ENCODE results near the gene RIPK3.
"Not testable (repeated sequence)": the region's sequence is repeated elsewhere in the genome, so short reads cannot be mapped to it uniquely, and the experiment has no call there.

RIPK3 gene

DNA sequence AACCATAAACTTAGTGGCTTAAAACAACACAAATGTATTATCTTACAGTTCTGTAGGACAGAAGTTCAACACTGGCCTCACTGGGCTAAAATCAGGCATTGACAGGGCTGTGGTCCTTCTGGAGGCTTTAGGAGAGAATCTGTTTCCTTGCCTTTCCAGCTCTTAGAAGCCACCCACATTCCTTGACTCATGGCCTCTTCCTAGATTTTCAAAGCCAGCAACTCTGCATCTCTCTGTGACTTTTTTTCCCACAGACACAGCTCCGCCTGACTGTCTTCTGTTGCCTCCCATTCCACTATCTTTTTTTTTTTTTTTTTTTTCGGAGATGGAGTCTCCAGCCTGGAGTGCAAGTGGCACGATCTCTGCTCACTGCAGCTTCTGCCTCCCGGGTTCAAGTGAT lies 16.4 kb upstream of the RIPK3 start:
- TF ChIP-seq CSDC2 (CRISPR knock-in tag; IDR thresholded peaks at IDR 0.05) = no peak
- no peak for TF ChIP-seq ZC3H10 (CRISPR knock-in tag; IDR thresholded peaks at IDR 0.05)
- TF ChIP-seq, protein P1, sequence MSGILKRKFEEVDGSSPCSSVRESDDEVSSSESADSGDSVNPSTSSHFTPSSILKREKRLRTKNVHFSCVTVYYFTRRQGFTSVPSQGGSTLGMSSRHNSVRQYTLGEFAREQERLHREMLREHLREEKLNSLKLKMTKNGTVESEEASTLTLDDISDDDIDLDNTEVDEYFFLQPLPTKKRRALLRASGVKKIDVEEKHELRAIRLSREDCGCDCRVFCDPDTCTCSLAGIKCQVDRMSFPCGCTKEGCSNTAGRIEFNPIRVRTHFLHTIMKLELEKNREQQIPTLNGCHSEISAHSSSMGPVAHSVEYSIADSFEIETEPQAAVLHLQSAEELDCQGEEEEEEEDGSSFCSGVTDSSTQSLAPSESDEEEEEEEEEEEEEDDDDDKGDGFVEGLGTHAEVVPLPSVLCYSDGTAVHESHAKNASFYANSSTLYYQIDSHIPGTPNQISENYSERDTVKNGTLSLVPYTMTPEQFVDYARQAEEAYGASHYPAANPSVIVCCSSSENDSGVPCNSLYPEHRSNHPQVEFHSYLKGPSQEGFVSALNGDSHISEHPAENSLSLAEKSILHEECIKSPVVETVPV (CRISPR knock-in tag; IDR thresholded peaks at IDR 0.05) = no peak
- TF ChIP-seq TOX (CRISPR knock-in tag; IDR thresholded peaks at IDR 0.05; ENCODE audit: borderline replicate concordance) = no peak
- TF ChIP-seq ZFP30 (CRISPR knock-in tag; IDR thresholded peaks at IDR 0.05) = no peak
- TF ChIP-seq GLIS3 (CRISPR knock-in tag; IDR thresholded peaks at IDR 0.05) = no peak
- TF ChIP-seq, protein P2, sequence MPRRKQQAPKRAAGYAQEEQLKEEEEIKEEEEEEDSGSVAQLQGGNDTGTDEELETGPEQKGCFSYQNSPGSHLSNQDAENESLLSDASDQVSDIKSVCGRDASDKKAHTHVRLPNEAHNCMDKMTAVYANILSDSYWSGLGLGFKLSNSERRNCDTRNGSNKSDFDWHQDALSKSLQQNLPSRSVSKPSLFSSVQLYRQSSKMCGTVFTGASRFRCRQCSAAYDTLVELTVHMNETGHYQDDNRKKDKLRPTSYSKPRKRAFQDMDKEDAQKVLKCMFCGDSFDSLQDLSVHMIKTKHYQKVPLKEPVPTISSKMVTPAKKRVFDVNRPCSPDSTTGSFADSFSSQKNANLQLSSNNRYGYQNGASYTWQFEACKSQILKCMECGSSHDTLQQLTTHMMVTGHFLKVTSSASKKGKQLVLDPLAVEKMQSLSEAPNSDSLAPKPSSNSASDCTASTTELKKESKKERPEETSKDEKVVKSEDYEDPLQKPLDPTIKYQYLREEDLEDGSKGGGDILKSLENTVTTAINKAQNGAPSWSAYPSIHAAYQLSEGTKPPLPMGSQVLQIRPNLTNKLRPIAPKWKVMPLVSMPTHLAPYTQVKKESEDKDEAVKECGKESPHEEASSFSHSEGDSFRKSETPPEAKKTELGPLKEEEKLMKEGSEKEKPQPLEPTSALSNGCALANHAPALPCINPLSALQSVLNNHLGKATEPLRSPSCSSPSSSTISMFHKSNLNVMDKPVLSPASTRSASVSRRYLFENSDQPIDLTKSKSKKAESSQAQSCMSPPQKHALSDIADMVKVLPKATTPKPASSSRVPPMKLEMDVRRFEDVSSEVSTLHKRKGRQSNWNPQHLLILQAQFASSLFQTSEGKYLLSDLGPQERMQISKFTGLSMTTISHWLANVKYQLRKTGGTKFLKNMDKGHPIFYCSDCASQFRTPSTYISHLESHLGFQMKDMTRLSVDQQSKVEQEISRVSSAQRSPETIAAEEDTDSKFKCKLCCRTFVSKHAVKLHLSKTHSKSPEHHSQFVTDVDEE (CRISPR knock-in tag; IDR thresholded peaks at IDR 0.05) = no peak
- no peak for TF ChIP-seq OSR1 (CRISPR knock-in tag; IDR thresholded peaks at IDR 0.05)
- no peak for TF ChIP-seq RARB (CRISPR knock-in tag; IDR thresholded peaks at IDR 0.05)
- no peak for TF ChIP-seq SNAI2 (CRISPR knock-in tag; IDR thresholded peaks at IDR 0.05)
- TF ChIP-seq ZNF8 (CRISPR knock-in tag; IDR thresholded peaks at IDR 0.05) = no peak
- TF ChIP-seq ARNTL (CRISPR knock-in tag; IDR thresholded peaks at IDR 0.05; ENCODE audit: borderline replicate concordance, low read depth) = no peak
- TF ChIP-seq, protein P3, sequence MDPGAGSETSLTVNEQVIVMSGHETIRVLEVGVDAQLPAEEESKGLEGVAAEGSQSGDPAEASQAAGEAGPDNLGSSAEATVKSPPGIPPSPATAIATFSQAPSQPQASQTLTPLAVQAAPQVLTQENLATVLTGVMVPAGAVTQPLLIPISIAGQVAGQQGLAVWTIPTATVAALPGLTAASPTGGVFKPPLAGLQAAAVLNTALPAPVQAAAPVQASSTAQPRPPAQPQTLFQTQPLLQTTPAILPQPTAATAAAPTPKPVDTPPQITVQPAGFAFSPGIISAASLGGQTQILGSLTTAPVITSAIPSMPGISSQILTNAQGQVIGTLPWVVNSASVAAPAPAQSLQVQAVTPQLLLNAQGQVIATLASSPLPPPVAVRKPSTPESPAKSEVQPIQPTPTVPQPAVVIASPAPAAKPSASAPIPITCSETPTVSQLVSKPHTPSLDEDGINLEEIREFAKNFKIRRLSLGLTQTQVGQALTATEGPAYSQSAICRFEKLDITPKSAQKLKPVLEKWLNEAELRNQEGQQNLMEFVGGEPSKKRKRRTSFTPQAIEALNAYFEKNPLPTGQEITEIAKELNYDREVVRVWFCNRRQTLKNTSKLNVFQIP (CRISPR knock-in tag; IDR thresholded peaks at IDR 0.05; ENCODE audit: borderline replicate concordance, low read depth) = no peak
- no peak for TF ChIP-seq ZNF565 (CRISPR knock-in tag; conservative IDR thresholded peaks at IDR 0.05; ENCODE audit: low read depth)
- no peak for TF ChIP-seq ESRRG (CRISPR knock-in tag; IDR thresholded peaks at IDR 0.05)
- TF ChIP-seq ISL1 (CRISPR knock-in tag; IDR thresholded peaks at IDR 0.05) = no peak
- TF ChIP-seq BACH2 (CRISPR knock-in tag; IDR thresholded peaks at IDR 0.05; ENCODE audit: borderline replicate concordance) = no peak
- ATAC-seq = no peak

DNA sequence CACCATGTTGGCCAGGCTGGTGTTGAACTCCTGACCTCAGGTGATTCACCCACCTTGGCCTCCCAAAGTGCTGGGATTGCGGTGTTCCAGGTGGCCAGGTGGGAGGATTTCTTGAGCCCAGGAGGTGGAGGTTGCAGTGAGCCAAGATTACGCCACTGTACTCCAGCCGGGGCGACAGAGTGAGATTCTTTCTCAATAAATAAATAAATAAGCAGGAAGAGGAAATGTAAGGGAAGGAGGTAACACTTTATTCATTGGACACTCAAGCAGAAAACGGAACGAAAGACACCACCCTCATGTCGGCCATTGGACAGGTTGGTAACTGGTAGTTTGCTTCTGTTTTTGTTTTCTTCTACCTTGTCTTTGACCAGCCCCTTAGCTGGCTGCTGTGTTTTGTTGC lies 15.2 kb upstream of the RIPK3 start:
- TF ChIP-seq ZNF8 (CRISPR knock-in tag; IDR thresholded peaks at IDR 0.05) = no peak
- TF ChIP-seq ZFP3 (CRISPR knock-in tag; IDR thresholded peaks at IDR 0.05) = no peak
- TF ChIP-seq PPARA (CRISPR knock-in tag; IDR thresholded peaks at IDR 0.05; ENCODE audit: borderline replicate concordance) = no peak
- TF ChIP-seq ZNF565 (CRISPR knock-in tag; conservative IDR thresholded peaks at IDR 0.05; ENCODE audit: low read depth) = no peak
- TF ChIP-seq ARNTL (CRISPR knock-in tag; IDR thresholded peaks at IDR 0.05; ENCODE audit: borderline replicate concordance, low read depth) = no peak
- no peak for TF ChIP-seq ISL1 (CRISPR knock-in tag; IDR thresholded peaks at IDR 0.05)
- TF ChIP-seq GLIS3 (CRISPR knock-in tag; IDR thresholded peaks at IDR 0.05) = no peak
- no peak for TF ChIP-seq BACH2 (CRISPR knock-in tag; IDR thresholded peaks at IDR 0.05; ENCODE audit: borderline replicate concordance)
- TF ChIP-seq ZC3H10 (CRISPR knock-in tag; IDR thresholded peaks at IDR 0.05) = no peak
- TF ChIP-seq, protein P4, sequence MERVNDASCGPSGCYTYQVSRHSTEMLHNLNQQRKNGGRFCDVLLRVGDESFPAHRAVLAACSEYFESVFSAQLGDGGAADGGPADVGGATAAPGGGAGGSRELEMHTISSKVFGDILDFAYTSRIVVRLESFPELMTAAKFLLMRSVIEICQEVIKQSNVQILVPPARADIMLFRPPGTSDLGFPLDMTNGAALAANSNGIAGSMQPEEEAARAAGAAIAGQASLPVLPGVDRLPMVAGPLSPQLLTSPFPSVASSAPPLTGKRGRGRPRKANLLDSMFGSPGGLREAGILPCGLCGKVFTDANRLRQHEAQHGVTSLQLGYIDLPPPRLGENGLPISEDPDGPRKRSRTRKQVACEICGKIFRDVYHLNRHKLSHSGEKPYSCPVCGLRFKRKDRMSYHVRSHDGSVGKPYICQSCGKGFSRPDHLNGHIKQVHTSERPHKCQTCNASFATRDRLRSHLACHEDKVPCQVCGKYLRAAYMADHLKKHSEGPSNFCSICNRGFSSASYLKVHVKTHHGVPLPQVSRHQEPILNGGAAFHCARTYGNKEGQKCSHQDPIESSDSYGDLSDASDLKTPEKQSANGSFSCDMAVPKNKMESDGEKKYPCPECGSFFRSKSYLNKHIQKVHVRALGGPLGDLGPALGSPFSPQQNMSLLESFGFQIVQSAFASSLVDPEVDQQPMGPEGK (CRISPR knock-in tag; IDR thresholded peaks at IDR 0.05; ENCODE audit: borderline replicate concordance) = no peak
- TF ChIP-seq OSR1 (CRISPR knock-in tag; IDR thresholded peaks at IDR 0.05) = no peak
- no peak for TF ChIP-seq CSDC2 (CRISPR knock-in tag; IDR thresholded peaks at IDR 0.05)
- no peak for TF ChIP-seq RARB (CRISPR knock-in tag; IDR thresholded peaks at IDR 0.05)
- TF ChIP-seq, protein P2 (CRISPR knock-in tag; IDR thresholded peaks at IDR 0.05) = no peak
- no peak for TF ChIP-seq TCF4 (CRISPR knock-in tag; IDR thresholded peaks at IDR 0.05; ENCODE audit: borderline replicate concordance)
- no peak for TF ChIP-seq SNAI2 (CRISPR knock-in tag; IDR thresholded peaks at IDR 0.05)
- no peak for TF ChIP-seq ZFP30 (CRISPR knock-in tag; IDR thresholded peaks at IDR 0.05)
- TF ChIP-seq TOX (CRISPR knock-in tag; IDR thresholded peaks at IDR 0.05; ENCODE audit: borderline replicate concordance) = no peak
- ATAC-seq = no peak

- not testable (repeated sequence) for ATAC-seq
Measured at GRCh38 chr14:24354482-24354825, 14.7 kb upstream of the RIPK3 start.
